T-helper 1 cell treated with Interleukin-12 subunit alpha and Interleukin-12 subunit beta and Interleukin-4 antibody, amounts not matched to agents 30 μg/mL and 1 μg/mL, for 36 hours (primary cell): ENCODE data around the gene RBL1.
A peak's percentile ranks its signal among the peaks of the same experiment; 100 is the strongest.

Experiments
- H3K27ac Mint-ChIP-seq: one replicate; pipeline ENCODE4 v1.8.0; 2021; ENCODE audit warnings: mild to moderate bottlenecking, mixed read lengths
- H3K27me3 Mint-ChIP-seq: one replicate; pipeline ENCODE4 v1.8.0; 2021; ENCODE audit warnings: low read depth, mixed read lengths
- H3K36me3 Mint-ChIP-seq: one replicate; pipeline ENCODE4 v1.8.0; 2021; ENCODE audit warnings: low read depth, mixed read lengths
- H3K4me1 Mint-ChIP-seq: one replicate; pipeline ENCODE4 v1.8.0; 2021; ENCODE audit warnings: low read depth, mixed read lengths
- H3K4me3 Mint-ChIP-seq: one replicate; pipeline ENCODE4 v1.8.0; 2021; ENCODE audit warnings: mild to moderate bottlenecking, moderate library complexity, mixed read lengths
- H3K9me3 Mint-ChIP-seq: one replicate; pipeline ENCODE4 v1.8.0; 2021; ENCODE audit warnings: mixed read lengths

Gene RBL1

GRCh38 chr20:36956016-36956415 is 139.8 kb downstream of the RBL1 start:
- Mint-ChIP-seq H3K4me3 (no peak overlapping the region), H3K27ac (no peak overlapping the region), H3K4me1 (peaks cover 16% of the 10 kb centered on the region)

DNA sequence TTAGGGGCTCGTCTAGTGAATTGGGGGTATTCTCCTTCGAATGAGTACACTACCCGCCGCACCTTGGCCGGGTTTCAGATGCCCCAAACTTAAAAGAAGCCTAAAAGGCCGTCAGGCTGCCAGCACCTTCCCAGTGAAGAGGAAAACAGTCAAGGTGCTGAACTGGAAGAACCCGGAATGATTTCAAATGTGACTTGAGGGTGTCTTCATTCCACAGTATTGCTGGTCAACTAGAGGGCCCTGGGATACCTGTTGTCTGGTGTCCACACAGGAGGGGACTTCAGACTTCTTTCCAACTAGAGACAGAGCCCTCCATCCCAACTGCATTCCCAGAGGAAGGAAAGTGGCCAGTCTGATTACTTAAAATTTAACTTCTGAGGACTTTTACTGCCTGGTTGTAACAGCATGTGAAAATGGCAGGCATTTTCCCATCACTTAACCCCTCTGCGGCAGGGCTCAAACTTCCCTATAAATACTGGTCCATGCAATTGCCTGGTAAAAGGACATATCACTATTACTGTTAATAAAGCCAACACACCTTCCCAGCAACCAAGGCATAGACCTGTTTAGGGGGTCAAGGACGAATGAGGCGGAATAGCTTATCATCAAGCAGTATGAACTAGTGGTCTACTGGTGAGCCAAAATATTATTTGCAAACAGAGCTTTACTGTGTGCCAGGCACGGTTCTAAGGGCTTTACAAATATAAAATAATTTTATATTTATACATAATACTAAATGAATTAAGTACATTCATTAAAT is 143.6 kb downstream of the RBL1 start:
- Mint-ChIP-seq H3K4me3 (peak overlapping the region; percentile 96), H3K27me3 (no peaks in the 10 kb centered on the region), H3K9me3 (no peaks in the 10 kb centered on the region), H3K36me3 (peaks cover 15% of the 10 kb centered on the region), H3K27ac (peak overlapping the region; percentile 80), H3K4me1 (peaks cover 22% of the 10 kb centered on the region)

More at GRCh38 chr20:36956016-36956415, 139.8 kb downstream of the RBL1 start:
- Mint-ChIP-seq H3K9me3 (no peaks in the 10 kb centered on the region), H3K36me3 (peaks cover 8% of the 10 kb centered on the region), H3K27me3 (no peaks in the 10 kb centered on the region)

DNA sequence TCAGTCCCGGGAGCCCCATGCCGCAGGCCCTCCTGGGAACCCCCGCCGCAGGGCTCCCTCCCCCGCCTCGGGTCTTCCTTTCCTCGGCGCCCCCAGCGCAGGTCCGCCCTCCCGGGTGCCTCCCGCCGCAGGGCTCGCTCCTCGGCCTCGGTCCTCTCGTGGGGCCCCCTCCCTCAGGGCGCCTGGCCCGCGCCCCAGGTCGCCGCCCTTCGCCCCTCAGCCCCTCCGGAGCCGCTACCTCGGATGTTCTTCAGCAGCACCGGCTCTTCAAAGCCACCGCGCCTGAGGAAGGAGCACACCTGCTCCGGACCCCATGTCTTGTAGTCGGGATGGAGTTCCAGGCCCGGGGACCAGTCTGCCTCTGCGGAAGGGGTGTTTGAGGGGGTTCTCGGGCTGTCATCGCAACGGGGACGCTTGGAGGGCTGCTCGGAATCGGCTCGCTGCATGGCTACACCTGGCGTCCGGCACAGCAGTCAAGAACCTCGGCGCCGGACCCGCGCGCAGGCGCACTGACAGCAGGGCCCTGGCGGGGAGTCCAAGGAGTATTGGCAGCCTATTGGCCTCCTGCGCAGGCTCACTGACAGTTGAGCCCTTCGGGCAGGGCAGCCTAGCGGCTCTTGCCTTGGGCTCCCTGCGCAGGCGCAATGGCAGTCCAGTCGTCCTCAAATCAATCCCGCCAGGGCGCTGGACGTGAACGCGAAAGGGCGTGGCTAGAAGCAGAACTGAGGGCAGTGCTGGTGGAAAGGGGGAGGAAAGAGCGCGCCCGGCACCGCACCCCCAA is 144.4 kb downstream of the RBL1 start, which contains the start of gene SAMHD1:
SAMHD1 (minus strand) TSS at position 511 of the 781 bp plus-strand sequence; CDS start at position 446, 65 bp downstream.
- Mint-ChIP-seq H3K4me1 (peaks cover 28% of the 10 kb centered on the region), H3K4me3 (peak within 1 kb of the TSS; percentile 96), H3K27ac (peak within 1 kb of the TSS; percentile 87), H3K9me3 (no peaks in the 10 kb centered on the region), H3K27me3 (no peaks in the 10 kb centered on the region), H3K36me3 (peaks cover 21% of the 10 kb centered on the region)

- peaks cover 29% of the 10 kb centered on the region for H3K4me1 Mint-ChIP-seq
- no peaks in the 10 kb centered on the region for H3K27me3 Mint-ChIP-seq
- H3K27ac Mint-ChIP-seq = peak overlapping the region; percentile 87
- peaks cover 26% of the 10 kb centered on the region for H3K36me3 Mint-ChIP-seq
- peak overlapping the region; percentile 96 for H3K4me3 Mint-ChIP-seq
- H3K9me3 Mint-ChIP-seq = no peaks in the 10 kb centered on the region
Observed at GRCh38 chr20:36950414-36951197, 145.2 kb downstream of the RBL1 start.
